HG02852 (cell line): ENCODE measurements around the gene VMP1.
A peak's percentile ranks its signal among the peaks of the same experiment; 100 is the strongest.

Experiments
- ATAC-seq: cut with Tn5 transposase; IDR thresholded peaks from one replicate; pipeline ENCODE4 v1.9.1; 2021; ENCODE audit warnings: mild to moderate bottlenecking, moderate library complexity; ENCODE audit not compliant: unreplicated experiment

Gene VMP1

DNA sequence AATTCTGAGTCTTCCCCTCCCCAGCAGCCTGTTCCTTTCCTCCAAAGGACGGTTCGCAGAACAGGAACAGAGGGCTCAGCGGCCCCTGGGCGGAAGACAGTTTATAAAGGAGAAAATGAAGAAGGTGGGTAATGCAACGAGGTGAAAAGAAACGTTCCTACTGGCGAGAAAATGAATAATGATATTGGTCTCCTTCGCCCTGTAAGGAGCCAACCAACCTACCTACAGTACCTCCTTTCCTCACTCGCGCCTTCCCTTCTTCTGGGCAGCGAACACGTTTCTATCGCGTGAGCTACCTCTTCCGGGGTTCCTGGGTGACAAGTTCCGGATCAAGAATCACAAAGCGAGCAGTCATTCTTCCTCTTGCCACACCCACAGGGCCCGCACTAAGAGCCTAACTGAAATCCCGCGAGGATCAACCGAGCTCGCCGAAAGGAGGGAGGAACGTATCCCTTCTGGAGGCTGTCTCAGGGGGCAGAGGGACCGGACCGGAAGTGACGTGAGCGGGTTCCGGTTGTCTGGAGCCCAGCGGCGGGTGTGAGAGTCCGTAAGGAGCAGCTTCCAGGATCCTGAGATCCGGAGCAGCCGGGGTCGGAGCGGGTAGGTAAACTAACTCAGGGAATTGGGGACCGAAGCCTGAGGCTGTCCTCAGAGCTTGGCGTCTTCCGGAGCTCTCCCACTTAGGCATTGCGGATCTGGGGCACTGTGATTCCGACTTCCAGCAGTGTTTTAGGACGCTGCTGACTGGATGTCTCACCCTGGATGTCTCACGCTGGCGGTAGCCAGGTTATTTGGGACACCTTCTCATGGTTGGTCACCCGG lies at the start of gene VMP1, which contains the start of gene PTRH2:
Gene VMP1 (plus strand): TSS at position 506 of the 822 bp plus-strand sequence. CDS start 23,793 bp downstream, outside the sequence.
Gene PTRH2 (minus strand): TSS at position 282 of the 822 bp plus-strand sequence. CDS start 9,452 bp downstream, outside the sequence.
- peak; percentile 95 for ATAC-seq

GRCh38 chr17:59666235-59666634 lies 41.2 kb upstream of the VMP1 start:
- no peak for ATAC-seq

DNA sequence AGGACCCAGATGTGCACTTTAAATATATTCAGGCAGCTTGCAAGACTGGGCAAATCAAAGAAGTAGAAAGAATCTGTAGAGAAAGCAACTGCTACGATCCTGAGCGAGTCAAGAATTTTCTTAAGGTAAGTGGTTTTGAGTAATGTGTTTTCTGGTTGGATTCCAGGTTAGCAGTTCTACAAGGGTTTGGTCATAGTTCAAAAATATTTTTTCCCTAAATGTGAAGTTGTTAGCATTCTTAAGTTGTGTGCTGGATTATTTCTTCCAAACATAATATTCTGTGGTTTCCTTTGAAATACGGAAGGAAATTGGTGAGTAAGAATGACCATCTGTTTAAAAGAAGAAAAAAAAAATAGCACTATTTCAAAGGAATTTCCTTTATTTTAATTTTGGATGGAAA lies 38.6 kb upstream of the VMP1 start:
- no peak for ATAC-seq

- no peak for ATAC-seq
Observed at GRCh38 chr17:59669411-59669810, 38.0 kb upstream of the VMP1 start.

DNA sequence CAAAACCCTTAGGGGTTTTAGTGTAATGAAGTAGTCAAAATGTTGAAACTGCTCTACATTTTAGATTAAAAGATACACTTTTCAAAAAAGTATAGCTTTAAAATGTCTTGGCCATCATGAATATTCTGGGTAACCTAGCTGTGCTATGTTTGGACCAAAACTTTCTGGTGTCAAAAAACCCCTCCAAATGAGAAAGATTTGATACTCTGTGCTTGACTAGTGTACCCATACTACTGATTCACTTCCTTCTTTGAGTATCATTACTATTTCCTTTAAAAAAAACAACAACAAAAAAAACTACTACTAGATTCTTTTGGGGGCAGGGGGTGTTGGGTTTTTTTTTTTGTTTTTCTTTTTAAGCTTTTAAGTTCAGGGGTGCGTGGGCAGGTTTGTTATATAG lies 37.5 kb upstream of the VMP1 start:
- no peak for ATAC-seq

- ATAC-seq, result no peak
Observed at GRCh38 chr17:59671386-59671785, 36.1 kb upstream of the VMP1 start.

GRCh38 chr17:59675231-59675630 lies 32.2 kb upstream of the VMP1 start:
- ATAC-seq, result no peak

DNA sequence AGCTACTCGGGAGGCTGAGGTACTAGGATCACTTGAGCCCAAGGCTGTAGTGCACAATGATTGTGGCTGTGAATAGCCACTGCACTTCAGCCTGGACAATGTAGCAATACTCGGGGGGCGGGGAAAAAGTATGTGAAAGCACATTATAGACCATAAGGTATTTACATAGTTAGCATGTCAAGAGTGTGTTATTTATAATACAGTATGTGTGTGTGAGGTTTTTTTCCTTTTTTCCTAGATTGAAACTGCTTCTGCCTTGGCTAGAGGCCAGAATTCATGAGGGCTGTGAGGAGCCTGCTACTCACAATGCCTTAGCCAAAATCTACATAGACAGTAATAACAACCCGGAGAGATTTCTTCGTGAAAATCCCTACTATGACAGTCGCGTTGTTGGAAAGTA lies 30.7 kb upstream of the VMP1 start:
- no peak for ATAC-seq

DNA sequence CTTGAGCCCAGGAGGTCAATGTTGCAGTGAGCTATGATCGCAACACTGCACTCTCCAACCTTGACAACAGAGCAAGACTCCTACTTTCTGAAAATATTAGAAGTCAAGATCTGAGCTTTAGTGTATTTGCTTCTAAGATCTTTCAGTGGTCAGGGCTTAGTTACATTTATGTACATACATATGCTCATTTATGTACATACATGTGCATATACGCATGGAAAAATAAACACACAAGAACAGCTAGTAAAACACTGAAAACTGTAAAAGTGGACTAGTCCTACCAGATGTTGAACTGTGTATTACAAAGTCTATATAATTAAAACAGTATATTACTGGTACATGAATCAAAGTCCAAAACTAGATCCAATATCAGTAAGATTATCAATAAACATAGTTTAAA lies 28.5 kb upstream of the VMP1 start:
- ATAC-seq, result no peak

DNA sequence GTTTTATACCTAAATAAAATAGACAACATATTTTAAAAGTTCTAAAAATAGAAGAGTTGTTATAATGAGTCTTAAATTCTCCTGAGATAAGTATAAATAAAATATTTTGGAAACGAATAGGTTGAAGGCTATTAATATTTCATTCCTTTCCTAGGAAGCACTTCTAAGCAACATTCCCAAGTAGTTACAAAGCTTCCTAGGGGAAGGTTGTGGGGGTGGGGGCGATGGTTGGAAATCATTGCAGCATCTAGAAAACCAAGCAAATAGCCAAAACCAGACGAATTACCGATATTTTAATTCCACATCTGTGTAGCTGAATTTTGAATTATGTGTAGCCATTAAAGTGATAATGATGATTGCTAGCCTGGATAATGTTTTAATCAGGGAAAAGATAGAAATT lies 27.1 kb upstream of the VMP1 start:
- ATAC-seq, result no peak

DNA sequence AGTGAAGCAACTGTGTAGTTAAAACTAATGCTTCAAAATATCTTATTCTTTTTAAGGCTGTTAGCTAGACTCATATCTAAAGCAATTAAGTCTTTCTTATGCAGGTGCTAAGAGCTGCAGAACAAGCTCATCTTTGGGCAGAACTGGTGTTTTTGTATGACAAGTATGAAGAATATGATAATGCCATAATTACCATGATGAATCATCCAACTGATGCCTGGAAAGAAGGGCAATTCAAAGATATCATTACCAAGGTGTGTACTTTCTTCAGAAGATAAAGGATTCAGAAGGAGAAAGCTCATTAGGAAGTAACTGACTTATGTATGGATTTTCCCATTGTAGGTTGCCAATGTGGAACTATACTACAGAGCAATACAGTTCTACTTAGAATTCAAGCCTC lies 24.2 kb upstream of the VMP1 start:
- no peak for ATAC-seq

- ATAC-seq, result no peak
Observed at GRCh38 chr17:59684967-59685366, 22.5 kb upstream of the VMP1 start.

GRCh38 chr17:59688008-59688407 lies 19.4 kb upstream of the VMP1 start:
- ATAC-seq, result no peak

GRCh38 chr17:59688496-59688895 lies 19.0 kb upstream of the VMP1 start:
- ATAC-seq, result no peak

GRCh38 chr17:59693582-59693981 lies 13.9 kb upstream of the VMP1 start:
- ATAC-seq, result no peak

- no peak for ATAC-seq
Observed at GRCh38 chr17:59694344-59694743, 13.1 kb upstream of the VMP1 start.

- ATAC-seq, result no peak
Observed at GRCh38 chr17:59695945-59696681, 11.3 kb upstream of the VMP1 start.

DNA sequence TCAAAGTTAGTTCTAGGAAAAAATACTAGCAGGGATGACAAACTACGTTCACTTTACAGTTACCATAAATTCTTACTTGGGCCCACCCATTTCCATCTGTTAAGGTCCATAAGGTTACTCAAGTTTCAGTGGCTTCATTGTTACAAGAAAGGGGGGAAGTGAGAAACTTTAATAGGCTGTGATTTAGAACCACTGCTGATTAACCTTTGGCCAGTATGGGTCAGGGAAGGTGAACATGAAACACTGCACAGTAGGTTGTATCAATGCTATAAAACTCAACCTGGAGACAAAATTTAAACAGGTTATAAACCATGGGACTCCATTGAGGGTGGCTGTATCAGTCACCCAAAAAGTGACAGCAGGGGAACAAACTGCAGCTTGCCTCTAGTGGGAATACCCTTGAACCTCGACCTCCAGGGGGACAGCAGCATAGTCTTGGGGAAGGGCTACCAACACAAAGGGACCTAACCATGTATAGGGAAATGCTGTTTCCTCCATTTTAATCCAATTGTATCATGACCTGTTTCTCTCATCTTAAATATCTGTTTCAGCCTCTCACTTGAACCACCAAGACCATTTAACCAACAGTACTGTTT lies 10.7 kb upstream of the VMP1 start:
- no peak for ATAC-seq

DNA sequence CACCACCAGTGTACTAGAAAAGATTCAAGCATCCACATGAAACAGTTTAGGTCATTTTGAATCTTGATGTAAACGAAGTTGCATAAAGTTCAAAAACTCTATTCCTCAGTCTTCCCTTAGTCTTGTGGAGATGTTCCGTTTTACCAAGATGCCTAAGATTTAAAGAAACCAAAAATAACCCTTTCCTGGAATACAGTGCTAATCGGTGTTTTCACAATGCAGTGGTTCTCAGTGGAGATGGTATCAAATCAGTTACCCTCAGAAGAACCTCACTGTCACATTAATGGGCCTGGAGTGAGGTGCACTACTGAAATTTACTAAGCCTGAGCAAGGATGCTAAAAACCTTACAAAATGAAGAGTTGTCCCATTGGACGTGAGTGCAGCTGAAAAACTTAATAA lies 9.3 kb upstream of the VMP1 start:
- no peak for ATAC-seq

DNA sequence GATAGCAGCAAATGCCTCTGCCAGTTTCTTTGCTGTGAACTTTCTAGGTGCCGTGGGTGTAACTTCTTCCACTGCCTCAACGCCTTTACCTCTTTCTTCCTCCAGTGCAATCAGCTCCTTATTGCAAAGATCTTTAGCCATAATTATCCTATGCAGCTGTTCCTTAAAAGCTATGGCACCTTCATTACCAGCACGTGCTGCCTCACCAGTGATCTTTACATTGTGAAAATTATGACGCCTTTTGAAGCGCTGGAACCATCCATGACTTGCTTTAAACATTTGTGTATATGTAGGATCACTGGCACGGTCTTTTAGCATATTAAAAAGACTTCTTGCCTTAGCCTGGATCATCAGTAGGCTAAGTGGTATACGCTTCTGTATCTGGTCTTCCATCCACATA lies 8.2 kb upstream of the VMP1 start:
- ATAC-seq, result no peak

DNA sequence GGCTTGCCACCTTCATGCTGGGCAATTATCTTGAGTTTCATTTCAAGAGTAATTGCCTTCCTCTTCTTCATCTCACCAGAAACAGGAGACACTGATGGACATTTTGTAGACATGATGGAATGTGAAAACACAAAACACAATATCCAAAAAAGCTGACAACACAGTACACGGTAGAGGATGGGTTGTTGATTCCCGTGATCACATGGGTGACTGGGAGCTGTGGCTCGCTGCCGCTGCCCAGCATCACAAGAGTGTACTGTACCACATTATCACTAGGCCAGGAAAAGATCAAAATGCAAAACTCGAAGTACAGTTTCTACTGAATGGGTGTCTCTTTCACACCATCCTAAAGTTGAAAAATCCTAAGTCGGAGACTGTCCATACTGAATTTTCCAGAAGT lies 7.7 kb upstream of the VMP1 start:
- no peak for ATAC-seq

DNA sequence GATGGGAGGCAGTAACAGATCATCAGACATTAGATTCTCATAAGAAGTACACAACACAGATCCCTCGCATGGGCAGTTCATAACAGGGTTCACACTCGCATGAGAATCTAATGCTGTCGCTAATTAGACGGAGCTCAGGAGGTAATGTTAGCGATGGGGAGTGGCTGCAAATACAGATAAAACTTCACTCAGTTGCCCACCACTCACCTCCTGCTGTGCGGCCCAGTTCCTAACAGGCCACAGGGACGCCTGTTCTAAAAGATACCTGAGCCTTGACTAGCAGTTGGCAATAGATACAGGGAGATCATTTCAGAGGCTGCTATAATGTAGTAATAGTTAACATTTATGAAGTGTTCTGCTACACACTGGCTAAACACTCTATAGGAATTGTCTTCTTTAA lies 5.2 kb upstream of the VMP1 start:
- no peak for ATAC-seq
